NCI-H146 (cell line): ENCODE measurements around the gene UGT8.
"Not testable (repeated sequence)": the region's sequence is repeated elsewhere in the genome, so short reads cannot be mapped to it uniquely, and the experiment has no call there.

Experiments used
- DNase-seq: peaks from one replicate; lab custom pipeline; 2025; lab: John Stamatoyannopoulos, UW

The UGT8 gene

GRCh38 chr4:114603497-114603896, 4.9 kb downstream of the UGT8 start:
- no peak for DNase-seq

DNA sequence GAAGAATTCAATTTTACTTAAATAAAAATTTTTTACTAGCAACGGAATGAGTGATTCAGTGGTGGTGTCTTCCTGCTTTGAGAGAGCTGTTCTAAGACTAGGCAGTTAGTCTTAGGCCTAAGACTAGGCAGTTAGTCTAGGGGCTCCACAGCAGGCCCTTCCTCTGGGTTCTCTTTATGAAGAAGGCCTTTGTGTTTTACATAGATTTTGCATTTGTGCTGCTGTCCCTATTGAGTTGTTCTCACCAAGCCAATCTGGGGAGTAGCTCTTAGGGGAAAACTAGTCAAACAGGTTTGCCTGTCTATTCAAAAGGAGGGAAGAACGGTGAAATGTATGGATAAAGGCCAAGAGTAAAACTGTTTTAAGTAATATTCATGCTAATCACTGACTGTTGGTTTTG, 7.6 kb downstream of the UGT8 start:
- peak; percentile 54 for DNase-seq

DNA sequence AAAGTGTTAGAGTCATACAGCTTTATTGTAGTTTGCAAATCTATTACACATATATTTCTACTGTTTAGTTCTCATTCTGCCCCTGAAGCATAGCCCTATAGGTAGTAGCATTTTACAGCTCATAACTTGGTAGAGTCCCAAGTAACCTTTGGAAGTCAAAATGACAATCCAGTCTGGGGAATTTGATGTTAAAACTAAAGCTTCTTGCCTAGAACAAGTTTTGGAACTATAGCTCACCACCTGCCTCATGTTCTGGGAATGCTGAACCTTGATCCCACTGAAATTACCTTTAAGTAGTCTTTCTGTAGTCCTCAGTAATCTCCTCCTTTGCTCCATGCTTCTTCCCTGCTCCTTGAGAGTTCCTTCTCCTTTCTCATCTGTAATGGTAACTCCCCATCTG, 8.4 kb downstream of the UGT8 start:
- no peak for DNase-seq

GRCh38 chr4:114613560-114613959, 15.0 kb downstream of the UGT8 start:
- peak; percentile 51 for DNase-seq

- DNase-seq = no peak
Observed at GRCh38 chr4:114615435-114615834, 16.8 kb downstream of the UGT8 start.

DNA sequence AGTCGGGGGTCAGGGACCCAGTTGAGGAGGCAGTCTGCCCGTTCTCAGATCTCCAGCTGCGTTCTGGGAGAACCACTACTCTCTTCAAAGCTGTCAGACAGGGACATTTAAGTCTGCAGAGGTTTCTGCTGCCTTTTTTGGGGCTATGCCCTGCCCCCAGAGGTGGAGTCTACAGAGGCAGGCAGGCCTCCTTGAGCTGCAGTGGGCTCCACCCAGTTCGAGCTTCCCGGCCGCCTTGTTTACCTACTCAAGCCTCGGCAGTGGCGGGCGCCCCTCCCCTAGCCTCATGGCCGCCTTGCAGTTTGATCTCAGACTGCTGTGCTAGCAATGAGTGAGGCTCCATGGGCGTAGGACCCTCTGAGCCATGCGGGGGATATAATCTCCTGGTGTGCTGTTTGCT, 17.4 kb downstream of the UGT8 start:
- DNase-seq = peak; percentile 55

- no peak for DNase-seq
Observed at GRCh38 chr4:114626196-114626595, 27.6 kb downstream of the UGT8 start.

- no peak for DNase-seq
Observed at GRCh38 chr4:114636192-114636935, 37.8 kb downstream of the UGT8 start.

- peak; percentile 57 for DNase-seq
Observed at GRCh38 chr4:114642173-114642780, 43.7 kb downstream of the UGT8 start.

DNA sequence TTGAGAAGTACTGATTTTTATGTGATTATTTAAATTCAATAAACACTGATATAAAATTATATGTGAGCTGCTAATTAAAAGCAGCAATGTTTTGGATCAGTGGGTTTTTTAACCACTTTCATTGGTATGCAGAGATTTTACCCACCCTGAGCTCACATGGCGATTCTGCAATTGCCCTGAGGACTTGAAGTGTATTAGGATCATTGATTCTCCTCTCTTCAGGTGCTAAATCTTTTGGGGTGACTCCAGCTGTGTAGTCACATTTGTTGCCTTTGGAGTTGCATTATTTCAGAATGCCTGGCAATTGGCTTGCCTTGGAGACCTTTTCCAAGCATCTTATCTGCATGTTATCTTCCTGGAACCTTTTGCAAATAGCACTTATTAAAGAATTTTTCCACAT, 51.3 kb downstream of the UGT8 start:
- DNase-seq = no peak

GRCh38 chr4:114653675-114654074, 55.1 kb downstream of the UGT8 start:
- no peak for DNase-seq

- no peak for DNase-seq
Observed at GRCh38 chr4:114654592-114654991, 56.0 kb downstream of the UGT8 start.

DNA sequence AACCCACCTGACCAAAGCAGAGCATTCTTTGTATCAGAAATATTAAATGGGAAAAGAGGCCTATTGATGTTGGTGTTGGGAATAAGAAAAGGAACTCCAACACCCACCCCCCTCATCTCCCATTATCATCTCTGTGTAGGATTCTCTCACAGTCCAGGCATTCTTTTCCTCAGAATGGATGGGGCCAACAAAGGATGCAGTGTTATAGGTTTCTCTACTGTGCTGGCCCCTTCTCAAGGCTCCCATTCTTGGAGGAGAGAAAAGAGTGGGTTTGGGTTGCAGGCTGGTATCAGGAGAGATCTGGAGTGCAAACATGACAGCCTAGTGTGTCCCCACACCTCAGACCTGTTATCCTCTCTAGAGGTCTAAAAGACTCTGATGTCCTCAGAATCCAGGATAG, 59.6 kb downstream of the UGT8 start:
- no peak for DNase-seq

DNA sequence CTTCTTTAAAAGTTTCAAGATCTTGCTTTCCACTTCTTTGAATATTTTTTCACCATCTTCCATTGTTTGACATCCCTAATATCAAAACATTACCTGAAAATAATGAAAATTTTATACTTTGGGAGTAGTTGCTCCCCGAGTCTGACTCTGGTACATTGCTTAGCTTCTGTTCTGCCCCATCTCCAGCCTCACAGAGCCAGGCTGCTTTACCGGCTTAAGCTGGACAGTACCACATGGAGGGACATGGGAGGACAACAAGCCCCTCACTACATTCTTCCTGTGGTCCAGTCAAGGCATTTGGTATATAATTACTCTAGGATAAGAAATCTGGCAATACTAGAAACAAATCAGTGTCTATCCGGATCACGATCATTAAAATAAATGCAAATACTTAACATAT, 60.2 kb downstream of the UGT8 start:
- no peak for DNase-seq

- peak; percentile 72 for DNase-seq
Observed at GRCh38 chr4:114659386-114660008, 60.9 kb downstream of the UGT8 start.

DNA sequence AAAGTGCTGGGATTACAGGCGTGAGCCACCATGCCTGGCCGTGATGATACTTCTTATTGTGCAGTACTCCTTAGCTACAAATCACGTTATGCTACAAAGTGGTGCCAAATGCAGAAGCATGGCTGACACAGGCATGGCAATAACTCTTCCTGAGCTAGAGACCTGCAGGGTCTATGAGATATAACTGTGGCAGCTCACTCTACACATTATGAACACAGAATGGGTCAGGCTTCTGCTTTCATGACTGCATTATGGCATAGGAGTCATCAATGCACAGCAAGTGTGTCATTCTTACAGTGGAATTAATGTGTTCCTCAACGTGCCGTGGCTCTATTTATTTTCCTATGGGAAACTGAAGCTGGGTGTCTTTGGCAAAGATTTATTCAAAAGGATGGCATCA, 64.5 kb downstream of the UGT8 start:
- DNase-seq = no peak

DNA sequence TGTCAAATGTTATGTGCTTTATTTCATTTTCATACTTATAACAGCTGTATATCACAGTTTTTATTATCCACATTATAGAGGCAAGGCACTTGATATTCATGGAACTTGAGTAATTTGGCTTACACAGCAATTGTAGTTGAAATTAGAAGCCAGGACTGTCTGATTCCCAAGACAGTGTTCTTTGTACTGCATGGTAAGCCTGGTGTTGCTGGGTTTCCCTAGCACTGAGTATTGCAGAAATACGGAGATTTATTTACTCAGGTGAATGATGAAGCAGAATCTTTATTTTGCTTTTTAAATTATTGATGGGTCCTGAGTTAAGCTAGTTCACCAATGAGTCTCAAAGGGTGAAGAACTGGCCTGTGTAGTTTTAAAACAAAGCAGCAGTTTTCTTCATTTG, 70.0 kb downstream of the UGT8 start:
- no peak for DNase-seq

DNA sequence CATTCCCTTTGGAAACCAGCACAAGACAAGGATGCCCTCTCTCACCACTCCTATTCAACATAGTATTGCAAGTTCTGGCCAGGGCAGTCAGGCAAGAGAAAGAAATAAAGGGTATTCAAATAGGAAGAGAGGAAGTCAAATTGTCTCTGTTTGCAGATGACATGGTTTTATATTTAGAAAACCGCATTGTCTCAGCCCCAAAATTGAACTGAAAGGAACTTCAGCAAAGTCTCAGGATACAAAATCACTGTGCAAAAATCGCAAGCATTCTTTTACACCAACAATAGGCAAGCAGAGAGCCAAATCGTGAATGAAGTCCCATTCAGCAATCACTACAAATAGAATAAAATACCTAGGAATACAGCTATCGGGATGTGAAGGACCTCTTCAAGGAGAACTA, 72.1 kb downstream of the UGT8 start:
- DNase-seq = not testable (repeated sequence)

- no peak for DNase-seq
Observed at GRCh38 chr4:114673306-114673705, 74.7 kb downstream of the UGT8 start.

DNA sequence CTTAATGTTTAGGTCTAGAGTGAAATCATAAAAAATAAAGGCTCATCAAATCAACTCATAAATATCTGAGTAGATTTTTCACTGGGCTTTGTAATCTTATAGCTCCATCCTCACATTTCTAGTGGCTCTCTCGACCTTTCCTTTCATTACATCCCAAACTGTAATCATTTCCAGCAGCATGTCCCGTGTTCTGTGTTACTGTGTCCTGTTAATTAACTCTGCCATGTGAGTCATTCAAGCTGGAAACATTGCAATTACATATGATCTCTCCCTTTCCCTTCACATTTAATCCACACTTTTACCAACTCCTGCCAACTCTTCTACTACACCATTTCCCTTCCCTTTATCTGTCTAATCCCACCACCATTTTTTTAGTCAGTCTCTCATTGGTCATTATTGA, 75.5 kb downstream of the UGT8 start:
- no peak for DNase-seq

DNA sequence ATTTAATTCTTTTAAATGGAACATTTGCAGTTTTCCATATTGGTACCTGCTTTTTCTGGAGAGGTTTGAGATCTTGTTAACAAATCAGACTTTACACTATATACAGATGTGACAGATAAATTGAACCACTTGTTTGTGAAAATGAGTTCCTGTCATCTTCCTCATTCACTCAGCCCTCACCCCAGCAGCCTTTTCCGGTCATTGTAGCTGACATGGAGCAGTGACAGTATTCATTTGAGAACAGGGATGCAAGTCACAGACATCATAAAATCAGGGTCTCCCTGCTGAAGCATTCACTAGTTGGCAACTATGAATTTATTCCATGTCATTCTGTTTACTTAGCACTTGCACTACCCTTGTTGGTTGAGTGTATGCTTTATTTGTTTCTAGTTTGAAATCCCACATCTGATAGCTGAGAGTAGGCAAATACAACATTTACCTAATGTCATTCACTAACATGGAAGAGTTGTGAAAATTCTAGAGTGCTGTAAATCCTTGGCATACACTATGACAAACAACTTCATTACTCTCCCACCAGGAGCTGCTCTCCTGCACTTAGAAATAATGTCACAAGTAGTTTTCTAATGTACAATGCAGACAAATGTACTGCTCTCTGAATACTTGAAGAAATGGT, 78.9 kb downstream of the UGT8 start:
- DNase-seq = no peak

DNA sequence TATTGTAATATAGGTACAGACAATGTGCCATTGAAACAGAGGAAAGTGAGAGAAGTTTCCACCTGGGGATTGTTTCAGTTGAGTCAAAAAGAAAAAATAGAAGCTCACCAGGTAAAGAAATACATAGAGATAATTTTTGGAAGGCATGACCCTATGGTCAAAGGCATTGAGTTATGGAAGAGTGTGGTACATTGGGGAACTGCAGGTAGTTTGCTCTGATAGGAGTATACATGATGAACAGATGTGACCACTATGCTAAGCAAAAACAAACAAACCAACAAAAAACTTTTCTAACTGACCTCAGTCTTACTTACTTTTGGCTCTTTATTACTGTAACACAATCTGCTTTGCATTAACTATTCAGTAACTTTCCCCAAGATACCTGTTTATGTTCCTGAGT, 85.9 kb downstream of the UGT8 start:
- no peak for DNase-seq

DNA sequence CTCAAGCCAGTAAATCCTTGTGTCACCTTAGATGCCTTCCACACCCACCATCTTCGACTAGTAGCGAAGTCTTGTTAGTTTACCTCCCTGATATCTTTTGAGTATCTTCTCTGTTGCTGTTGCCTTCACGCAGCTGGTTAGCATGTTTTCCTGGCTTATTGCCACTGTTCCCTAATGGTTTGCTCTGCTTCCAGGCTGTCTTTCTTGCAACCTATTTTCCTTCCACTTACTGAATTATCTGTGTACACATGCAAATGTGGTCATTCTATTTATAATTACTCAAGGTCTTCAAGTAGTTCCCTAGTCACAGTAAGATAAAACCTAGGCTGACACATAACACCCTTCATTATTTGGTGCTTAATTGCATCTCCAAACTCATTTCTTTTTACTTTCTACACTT, 89.5 kb downstream of the UGT8 start:
- no peak for DNase-seq
